IMR-90 (cell line): Measurements from ENCODE around the gene SGMS1. TPM values are rescaled to one million over a fixed set of nuclear protein-coding genes. Genes with fewer than 3 reads are reported as not detected.
"Not testable (repeated sequence)": the region's sequence is repeated elsewhere in the genome, so short reads cannot be mapped to it uniquely, and the experiment has no call there.

ENCODE experiments used
- ATAC-seq: fragments of 200-7000 bp; cut with Tn5 transposase; 2 replicates; pipeline ENCODE4 v1.9.1; 2020; ENCODE audit warnings: low read depth, mild to moderate bottlenecking, moderate library complexity
- BruUV-seq: library from RNA; stranded (reverse); fragments of 400-500 nt; replicated peaks from 2 replicates; lab custom pipeline; 2021; lab: Mats Ljungman, UMichigan
- CTCF ChIA-PET: fragments of 300-600 bp; formaldehyde crosslinking; extraction: SDS; loops from one replicate; lab custom pipeline; 2021; ENCODE audit warnings: antibody characterized with exemption; lab: Yijun Ruan, JAX
- POLR2A ChIA-PET: fragments of 300-600 bp; sonication (Branson Sonifier 250); formaldehyde crosslinking; loops from one replicate; lab custom pipeline; 2022; ENCODE audit warnings: antibody characterized with exemption; ENCODE audit not compliant: unreplicated experiment; lab: Charles Lee
- DNase-seq: peaks from one replicate; pipeline ENCODE4 v3.0.0; 2013
- H2AFZ ChIP-seq: replicated peaks from 2 replicates; pipeline ENCODE3; 2013; ENCODE audit warnings: low read length, mild to moderate bottlenecking; ENCODE audit not compliant: poor library complexity
- H2AK5ac ChIP-seq: 2 replicates; pipeline ENCODE4 v1.6.1; 2013; ENCODE audit warnings: low read depth, low read length, inconsistent platforms
- H2AK9ac ChIP-seq: replicated peaks from 2 replicates; pipeline ENCODE3; 2013; ENCODE audit warnings: mild to moderate bottlenecking, low read depth, low read length, moderate library complexity; ENCODE audit not compliant: poor library complexity
- H2BK120ac ChIP-seq: 2 replicates; pipeline ENCODE4 v1.6.1; 2013; ENCODE audit warnings: low read depth, low read length, inconsistent platforms
- H2BK15ac ChIP-seq: 3 replicates; pipeline ENCODE4 v1.6.1; 2013; ENCODE audit warnings: low read depth, low read length, inconsistent platforms
- H2BK20ac ChIP-seq: 2 replicates; pipeline ENCODE4 v1.6.1; 2013; ENCODE audit warnings: low read depth, mild to moderate bottlenecking, inconsistent platforms, low read length, moderate library complexity
- H2BK5ac ChIP-seq: 2 replicates; pipeline ENCODE4 v1.6.1; 2013; ENCODE audit warnings: mild to moderate bottlenecking, low read depth, low read length, inconsistent platforms; ENCODE audit not compliant: poor library complexity, severe bottlenecking
- H3K14ac ChIP-seq: replicated peaks from 2 replicates; pipeline ENCODE4 v1.6.1; 2013; ENCODE audit warnings: low read depth, low read length, inconsistent platforms
- H3K18ac ChIP-seq: 2 replicates; pipeline ENCODE4 v1.6.1; 2013; ENCODE audit warnings: low read depth, low read length, control low read depth
- H3K23ac ChIP-seq: 2 replicates; pipeline ENCODE4 v1.6.1; 2013; ENCODE audit warnings: low read depth, low read length, inconsistent platforms
- H3K27ac ChIP-seq: 2 replicates; pipeline ENCODE4 v1.5.1; 2013; ENCODE audit warnings: mild to moderate bottlenecking, control low read depth, low read length; ENCODE audit not compliant: insufficient read depth
- H3K27me3 ChIP-seq: 2 replicates; pipeline ENCODE4 v1.6.1; 2013; ENCODE audit warnings: low read length; ENCODE audit not compliant: control insufficient read depth, insufficient read depth
- H3K36me3 ChIP-seq: 2 replicates; pipeline ENCODE4 v1.6.1; 2013; ENCODE audit warnings: low read length, mixed read lengths; ENCODE audit not compliant: control insufficient read depth, insufficient read depth
- H3K4ac ChIP-seq: 2 replicates; pipeline ENCODE4 v1.6.1; 2013; ENCODE audit warnings: low read depth, low read length, inconsistent platforms
- H3K4me1 ChIP-seq: 2 replicates; pipeline ENCODE4 v1.6.1; 2013; ENCODE audit warnings: low read length, mixed read lengths; ENCODE audit not compliant: control insufficient read depth, insufficient read depth
- H3K4me2 ChIP-seq: 2 replicates; pipeline ENCODE4 v1.6.1; 2013; ENCODE audit warnings: low read depth, mild to moderate bottlenecking, control low read depth, low read length, moderate library complexity
- H3K4me3 ChIP-seq: 2 replicates; pipeline ENCODE4 v1.5.1; 2013; ENCODE audit warnings: low read depth, mild to moderate bottlenecking, control low read depth, low read length, moderate library complexity; ENCODE audit not compliant: insufficient read depth
- H3K56ac ChIP-seq: 2 replicates; pipeline ENCODE4 v1.6.1; 2013; ENCODE audit warnings: low read length, inconsistent platforms; ENCODE audit not compliant: insufficient read depth; ENCODE audit errors: extremely low read depth
- H3K79me1 ChIP-seq, 2 experiments: 2 replicates each; pipeline ENCODE4 v1.6.1; 2013; ENCODE audit warnings: low read length in 2 of 2, inconsistent platforms in 1 of 2, low read depth in 1 of 2
- H3K9ac ChIP-seq: 2 replicates; pipeline ENCODE4 v1.6.1; 2013; ENCODE audit warnings: low read depth, low read length, control low read depth
- H3K9me1 ChIP-seq: 2 replicates; pipeline ENCODE4 v1.6.1; 2013; ENCODE audit warnings: low read length, inconsistent platforms; ENCODE audit not compliant: insufficient read depth
- H3K9me3 ChIP-seq: 2 replicates; pipeline ENCODE4 v1.6.1; 2013; ENCODE audit warnings: low read length; ENCODE audit not compliant: control insufficient read depth, insufficient read depth
- H4K20me1 ChIP-seq: 2 replicates; pipeline ENCODE4 v1.6.1; 2013; ENCODE audit warnings: low read length, inconsistent platforms; ENCODE audit not compliant: insufficient read depth
- H4K5ac ChIP-seq: 2 replicates; pipeline ENCODE4 v1.6.1; 2013; ENCODE audit warnings: mild to moderate bottlenecking, low read depth, low read length, control low read depth
- H4K8ac ChIP-seq, 2 experiments: 2 replicates each; pipeline ENCODE4 v1.6.1; 2013; ENCODE audit warnings: low read depth in 2 of 2, low read length in 2 of 2, control low read depth in 1 of 2, inconsistent platforms in 1 of 2
- H4K91ac ChIP-seq: 2 replicates; pipeline ENCODE4 v1.6.1; 2013; ENCODE audit warnings: low read depth, low read length, inconsistent platforms; ENCODE audit not compliant: insufficient read depth
- WGBS, 2 experiments: methylation state at CpG; one replicate each; pipeline versions ENCODE4 v1.1.5 to v1.1.7; 2013; ENCODE audit warnings: missing lambda C conversion rate in 2 of 2; ENCODE audit not compliant: insufficient read length in 1 of 2; ENCODE audit errors: extremely low coverage in 2 of 2; 5-methylcytosine and 5-hydroxymethylcytosine counted together
- dilution Hi-C: fragments of 300-500 bp; cut with HindIII; formaldehyde crosslinking; loops from one replicate; pipeline ENCODE4 v1.14.3; 2018; ENCODE audit warnings: low sequenced_read_pairs; ENCODE audit not compliant: unreplicated experiment
- in situ Hi-C: fragments of 300-500 bp; cut with MboI; formaldehyde crosslinking; loops from 3 replicates; pipeline ENCODE4 v1.14.3; 2019; ENCODE audit warnings: low sequenced_read_pairs, inconsistent platforms, mixed read lengths
- intact Hi-C: fragments of 100-400 bp; cut with micrococcal nuclease; formaldehyde crosslinking; loops from 2 replicates; pipeline ENCODE4 v1.10.0; 2022
- polyA plus RNA-seq, 3 experiments: library from polyadenylated mRNA; depleted of rRNA; stranded (reverse); fragments of >200 nt; gene quantifications; 2 replicates each; pipeline ENCODE4 v1.2.3, GENCODE V29; 2012; ENCODE audit warnings: low replicate concordance in 1 of 3
- total RNA-seq: library from RNA; depleted of rRNA; stranded (reverse); fragments of >200 nt; gene quantifications from 2 replicates; pipeline ENCODE4 v1.2.3, GENCODE V29; 2012

The SGMS1 gene
- total and polyA plus RNA-seq, 2 of the 4 experiments (the other 2 are of a cell fraction): 9.8 to 30.8 TPM

DNA sequence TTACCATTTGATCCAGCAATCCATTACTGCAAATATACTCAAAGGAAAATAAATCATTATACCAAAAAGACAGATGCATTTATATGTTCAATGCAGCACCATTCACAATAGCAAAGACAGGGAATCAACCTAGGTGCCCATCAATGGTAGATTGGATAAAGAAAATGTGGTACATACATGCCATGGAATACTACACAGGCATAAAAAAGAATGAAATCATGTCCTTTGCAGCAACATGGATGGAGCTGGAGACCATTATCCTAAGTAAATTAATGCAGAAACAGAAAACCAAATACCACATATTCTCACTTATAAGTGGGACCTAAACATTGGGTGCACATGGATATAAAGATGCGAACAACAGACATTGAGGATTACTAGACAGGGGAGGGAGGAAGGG, 198.5 kb downstream of the SGMS1 start:
- H3K4me1 ChIP-seq, H3K23ac ChIP-seq, H2BK120ac ChIP-seq, intact Hi-C loops, H2AFZ ChIP-seq, H2AK5ac ChIP-seq, H4K8ac ChIP-seq, H3K27ac ChIP-seq, H3K56ac ChIP-seq, H3K9me1 ChIP-seq, H3K27me3 ChIP-seq, ATAC-seq, H3K79me1 ChIP-seq, CTCF ChIA-PET, H3K4me3 ChIP-seq, H2BK5ac ChIP-seq, H3K4me2 ChIP-seq, H3K14ac ChIP-seq, POLR2A ChIA-PET, BruUV-seq, H3K4ac ChIP-seq, H2BK20ac ChIP-seq, H4K5ac ChIP-seq, H3K9me3 ChIP-seq, DNase-seq, H4K20me1 ChIP-seq, H3K36me3 ChIP-seq, H2AK9ac ChIP-seq, dilution Hi-C loops, H2BK15ac ChIP-seq, in situ Hi-C loops, H3K18ac ChIP-seq, H4K91ac ChIP-seq, H3K9ac ChIP-seq: not testable (repeated sequence)
- no CpG with 5 or more reads among the region's 1 CpG for WGBS, 2 experiments
